HCT116 (cell line): ENCODE results near the gene SNED1. TPM values are rescaled to one million over a fixed set of nuclear protein-coding genes. Genes with fewer than 3 reads are reported as not detected.

Experiments
- ATAC-seq: fragments of 200-7000 bp; cut with Tn5 transposase; 2 replicates; pipeline ENCODE4 v1.9.1; 2020; ENCODE audit warnings: mild to moderate bottlenecking, moderate library complexity
- BruUV-seq: library from RNA; stranded (reverse); fragments of 400-500 nt; replicated peaks from 2 replicates; lab custom pipeline; 2021; lab: Mats Ljungman, UMichigan
- CTCF ChIA-PET: fragments of 300-600 bp; sonication (Branson Sonifier 250); formaldehyde crosslinking; loops from one replicate; lab custom pipeline; 2021; ENCODE audit warnings: antibody characterized with exemption; lab: Charles Lee
- POLR2A ChIA-PET: fragments of 300-600, 350-600 bp; sonication (Branson Sonifier 250); formaldehyde crosslinking; loops from one replicate; lab custom pipeline; 2021; ENCODE audit warnings: antibody characterized with exemption; lab: Charles Lee
- RAD21 ChIA-PET, 2 experiments: fragments of 300-600 bp; sonication (Branson Sonifier 250); formaldehyde crosslinking; loops; one replicate each; lab custom pipeline; 2023; ENCODE audit warnings: low total read pairs in 2 of 2; ENCODE audit not compliant: uncharacterized antibody in 2 of 2, unreplicated experiment in 2 of 2, low non-redundant PET in 1 of 2; lab: Charles Lee
- DNase-seq: peaks from one replicate; pipeline ENCODE4 v3.0.0-alpha.2; 2010; ENCODE audit warnings: low read depth, low spot score
- H2AFZ ChIP-seq: fragments of 200-600 bp; shearing (Covaris generic), sonication (generic); 2 replicates; pipeline ENCODE4 v1.6.1; 2017; ENCODE audit warnings: low read depth, mixed run types, mixed read lengths, antibody characterized with exemption, low read length; ENCODE audit not compliant: poor library complexity, severe bottlenecking
- H3K27ac ChIP-seq: 2 replicates; pipeline ENCODE4 v1.5.1; 2012; ENCODE audit warnings: low read depth, low read length
- H3K27me3 ChIP-seq: fragments of 200-600 bp; sonication (generic); 2 replicates; pipeline ENCODE4 v1.6.1; 2016; ENCODE audit warnings: mixed run types, low read length, mixed read lengths; ENCODE audit not compliant: insufficient read depth
- H3K36me3 ChIP-seq, 2 experiments: fragments of 200-500 bp in 1 of 2; fragments of 200-600 bp in 1 of 2; sonication (Bioruptor generic) in 1 of 2; sonication (generic) in 1 of 2; 2 replicates each; pipeline versions ENCODE4 v1.5.1 to v1.6.1; 2014 to 2016; ENCODE audit warnings: low read length in 2 of 2, inconsistent platforms in 1 of 2, mixed read lengths in 1 of 2, mixed run types in 1 of 2; ENCODE audit not compliant: insufficient read depth in 2 of 2, control insufficient read depth in 1 of 2
- H3K4me1 ChIP-seq, 2 experiments: fragments of 200-600 bp in 1 of 2; sonication (generic) in 1 of 2; 2 replicates each; pipeline versions ENCODE4 v1.5.1 to v1.6.1; 2012 to 2017; ENCODE audit warnings: low read length in 2 of 2, inconsistent platforms in 1 of 2, mild to moderate bottlenecking in 1 of 2, mixed read lengths in 1 of 2, mixed run types in 1 of 2, moderate library complexity in 1 of 2; ENCODE audit not compliant: insufficient read depth in 2 of 2, control insufficient read depth in 1 of 2
- H3K4me2 ChIP-seq: fragments of 200-600 bp; sonication (generic); 2 replicates; pipeline ENCODE4 v1.6.1; 2017; ENCODE audit warnings: mixed run types, low read length, mixed read lengths
- H3K4me3 ChIP-seq, 2 experiments: fragments of 200-600 bp in 1 of 2; sonication (generic) in 1 of 2; replicated peaks in 1 of 2; 2 replicates each; pipeline ENCODE4 v1.5.1; 2011 to 2016; ENCODE audit warnings: low read length in 2 of 2, control low read depth in 1 of 2, low read depth in 1 of 2, mild to moderate bottlenecking in 1 of 2, mixed read lengths in 1 of 2, mixed run types in 1 of 2
- H3K79me2 ChIP-seq: fragments of 200-600 bp; sonication (generic); 2 replicates; pipeline ENCODE4 v1.6.1; 2017; ENCODE audit warnings: mild to moderate bottlenecking, mixed run types, low read length, moderate library complexity, mixed read lengths; ENCODE audit not compliant: insufficient read depth
- H3K9ac ChIP-seq: fragments of 200-600 bp; sonication (generic); 2 replicates; pipeline ENCODE4 v1.6.1; 2016; ENCODE audit warnings: low read length, mixed read lengths
- H3K9me2 ChIP-seq: fragments of 200-600 bp; sonication (generic), shearing (Covaris generic); 2 replicates; pipeline ENCODE4 v1.6.1; 2017; ENCODE audit warnings: mixed run types, mild to moderate bottlenecking, moderate library complexity; ENCODE audit not compliant: insufficient read depth
- H3K9me3 ChIP-seq, 2 experiments: fragments of 200-500 bp in 1 of 2; fragments of 200-600 bp in 1 of 2; sonication (Bioruptor generic) in 1 of 2; sonication (generic) in 1 of 2; 2 replicates each; pipeline ENCODE4 v1.6.1; 2014 to 2017; ENCODE audit warnings: low read length in 2 of 2, mixed read lengths in 2 of 2, inconsistent platforms in 1 of 2, low read depth in 1 of 2, mild to moderate bottlenecking in 1 of 2, mixed run types in 1 of 2, moderate library complexity in 1 of 2; ENCODE audit not compliant: control insufficient read depth in 1 of 2, insufficient read depth in 1 of 2
- H4K20me1 ChIP-seq: fragments of 200-600 bp; sonication (generic), shearing (Covaris generic); 2 replicates; pipeline ENCODE4 v1.6.1; 2017; ENCODE audit warnings: mixed run types, mild to moderate bottlenecking, moderate library complexity; ENCODE audit not compliant: insufficient read depth
- CBX3 ChIP-seq: IDR thresholded peaks from 2 replicates; pipeline ENCODE4 v1.6.1; 2012; ENCODE audit warnings: low read depth
- EGR1 ChIP-seq: IDR thresholded peaks from 2 replicates; pipeline ENCODE4 v1.6.1; 2012; ENCODE audit warnings: low read depth
- ELF1 ChIP-seq: IDR thresholded peaks from 2 replicates; pipeline ENCODE4 v1.6.1; 2012; ENCODE audit warnings: low read depth, borderline replicate concordance
- EZH2 ChIP-seq: fragments of 200-600 bp; sonication (generic); IDR thresholded peaks from 2 replicates; pipeline ENCODE4 v1.6.1; 2017; ENCODE audit warnings: antibody characterized with exemption, mixed run types
- JUND ChIP-seq: IDR thresholded peaks from 2 replicates; pipeline ENCODE4 v1.6.1; 2012
- POLR2AphosphoS5 ChIP-seq: IDR thresholded peaks from 2 replicates; pipeline ENCODE4 v1.6.1; 2011; ENCODE audit warnings: mild to moderate bottlenecking, low read depth, low read length, moderate library complexity
- REST ChIP-seq: IDR thresholded peaks from 2 replicates; pipeline ENCODE4 v1.6.1; 2012; ENCODE audit warnings: low read depth
- SIN3A ChIP-seq: IDR thresholded peaks from 2 replicates; pipeline ENCODE4 v1.6.1; 2012; ENCODE audit warnings: low read depth
- SP1 ChIP-seq: IDR thresholded peaks from 2 replicates; pipeline ENCODE4 v1.6.1; 2012; ENCODE audit warnings: low read depth
- SRF ChIP-seq: IDR thresholded peaks from 2 replicates; pipeline ENCODE4 v1.6.1; 2012; ENCODE audit warnings: low read depth
- TCF7L2 ChIP-seq: IDR thresholded peaks from 2 replicates; pipeline ENCODE4 v1.7.0; 2011; ENCODE audit warnings: borderline replicate concordance, inconsistent platforms; ENCODE audit not compliant: insufficient read depth, insufficient read length; ENCODE audit errors: extremely low read depth
- YY1 ChIP-seq: IDR thresholded peaks from 2 replicates; pipeline ENCODE4 v1.6.1; 2011; ENCODE audit warnings: low read length, low read depth, moderate library complexity, mild to moderate bottlenecking; ENCODE audit not compliant: insufficient replicate concordance; ENCODE audit errors: extremely low read depth
- ZBTB33 ChIP-seq: IDR thresholded peaks from 2 replicates; pipeline ENCODE4 v1.6.1; 2011; ENCODE audit warnings: mild to moderate bottlenecking, low read length, moderate library complexity; ENCODE audit not compliant: insufficient replicate concordance; ENCODE audit errors: extremely low read depth
- ZFX ChIP-seq: fragments of 450-650 bp; IDR thresholded peaks from 2 replicates; pipeline ENCODE4 v1.6.1; 2017
- ZNF274 ChIP-seq: fragments of 200-500 bp; sonication (Bioruptor generic); IDR thresholded peaks from 2 replicates; pipeline ENCODE4 v1.6.1; 2014; ENCODE audit warnings: mild to moderate bottlenecking, low read depth, low read length, inconsistent platforms
- intact Hi-C: fragments of 100-400 bp; cut with micrococcal nuclease; formaldehyde crosslinking; loops from 2 replicates; pipeline ENCODE4 v1.10.0; 2022
- total RNA-seq: library from RNA; stranded (reverse); gene quantifications from one replicate; pipeline ENCODE4 v1.2.1, GENCODE V29; 2021; ENCODE audit not compliant: unreplicated experiment
- TF ChIP-seq, protein P1 (sequence below): IDR thresholded peaks from 2 replicates; pipeline ENCODE4 v1.6.1; 2012
- TF ChIP-seq, protein P2 (sequence below): IDR thresholded peaks from 2 replicates; pipeline ENCODE4 v1.6.1; 2012

SNED1 gene
- total RNA-seq, 1 experiment from 2014 or later = 9.6 TPM

DNA sequence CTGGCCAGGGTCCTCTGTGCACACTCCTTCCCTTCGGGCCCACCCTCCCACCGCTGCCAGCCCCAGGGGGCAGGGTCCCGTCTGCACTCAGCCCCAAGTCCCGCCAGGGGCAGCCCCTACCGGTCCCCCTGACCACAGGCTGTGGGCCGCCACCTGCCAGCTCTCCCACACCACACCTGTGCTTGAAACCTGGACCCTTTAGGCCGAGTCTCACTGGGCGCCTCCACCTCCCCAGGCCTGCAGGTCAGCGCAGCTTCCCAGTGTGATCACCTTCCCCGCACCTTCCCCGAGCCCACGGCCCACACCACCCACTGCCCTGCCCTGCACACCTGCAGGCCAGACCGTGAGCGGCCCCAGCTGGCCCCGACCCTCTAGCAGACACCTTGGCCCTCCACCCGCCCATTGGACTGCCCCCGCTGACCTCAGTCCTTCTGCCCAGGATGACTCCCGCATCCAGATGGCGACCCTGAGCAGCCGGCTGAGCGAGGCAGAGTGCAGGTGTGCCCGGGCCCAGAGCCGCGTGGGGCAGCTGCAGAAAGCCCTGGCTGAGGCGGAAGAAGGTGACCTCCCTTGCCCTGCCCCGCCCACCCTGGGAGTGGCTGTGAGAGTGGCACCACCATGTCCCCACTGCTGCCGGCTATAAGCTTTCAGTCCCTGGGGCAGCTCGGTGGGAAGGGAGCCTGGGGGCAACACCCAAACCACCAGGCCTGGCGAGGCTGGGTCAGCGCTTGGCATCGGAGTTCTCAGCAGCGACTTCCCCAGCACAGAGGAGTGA lies 31.3 kb upstream of the SNED1 start:
- no peaks in the 10 kb centered on the region for H3K79me2 ChIP-seq
- H4K20me1 ChIP-seq = no peaks in the 10 kb centered on the region
- no peaks in the 10 kb centered on the region for H3K4me1 ChIP-seq
- no peak overlapping the region for H3K4me3 ChIP-seq
- H3K4me2 ChIP-seq = no peak overlapping the region
- RAD21 ChIA-PET = no interaction called here
- H2AFZ ChIP-seq = no peak overlapping the region
- no peak for TF ChIP-seq ZFX
- no peak for TF ChIP-seq ELF1
- no peak for TF ChIP-seq YY1
- TF ChIP-seq ZBTB33 = no peak
- TF ChIP-seq ZNF274 = no peak
- TF ChIP-seq, protein P1, sequence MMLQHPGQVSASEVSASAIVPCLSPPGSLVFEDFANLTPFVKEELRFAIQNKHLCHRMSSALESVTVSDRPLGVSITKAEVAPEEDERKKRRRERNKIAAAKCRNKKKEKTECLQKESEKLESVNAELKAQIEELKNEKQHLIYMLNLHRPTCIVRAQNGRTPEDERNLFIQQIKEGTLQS = no peak
- no peak for TF ChIP-seq TCF7L2
- TF ChIP-seq SP1 = no peak
- no peak for TF ChIP-seq SRF
- no peak for TF ChIP-seq EGR1
- no peak for TF ChIP-seq REST
- TF ChIP-seq, protein P2, sequence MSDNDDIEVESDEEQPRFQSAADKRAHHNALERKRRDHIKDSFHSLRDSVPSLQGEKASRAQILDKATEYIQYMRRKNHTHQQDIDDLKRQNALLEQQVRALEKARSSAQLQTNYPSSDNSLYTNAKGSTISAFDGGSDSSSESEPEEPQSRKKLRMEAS = no peak
- no peak for TF ChIP-seq CBX3
- no peak for TF ChIP-seq JUND
- TF ChIP-seq EZH2 = no peak
- no peak for TF ChIP-seq SIN3A
- no peak for TF ChIP-seq POLR2AphosphoS5
- TF ChIP-seq, all 23 proteins: peak for 0
- intact Hi-C loops = no loop called here
- H3K36me3 ChIP-seq = no peaks in the 10 kb centered on the region
- no peaks in the 10 kb centered on the region for H3K9me3 ChIP-seq
- ATAC-seq = no peak
- no TSS peak for BruUV-seq
- no peak overlapping the region for H3K27ac ChIP-seq
- ChIA-PET CTCF (no interaction called here), POLR2A (no interaction called here)
- no peaks in the 10 kb centered on the region for H3K9me2 ChIP-seq
- no peak overlapping the region for H3K9ac ChIP-seq
- DNase-seq = no peak
- no peaks in the 10 kb centered on the region for H3K27me3 ChIP-seq
